NCI-H510A treated with DMSO at 0.1 percent for 48 hours (cell line): Measurements from ENCODE around the gene MAP7.

ENCODE experiments used
- DNase-seq: peaks from one replicate; lab custom pipeline; 2025; lab: John Stamatoyannopoulos, UW

The MAP7 gene

GRCh38 chr6:136294621-136295020 lies 255.6 kb downstream of the MAP7 start:
- DNase-seq: no peak
